Measurements from ENCODE around the gene FLYWCH2. TPM values are rescaled to one million over a fixed set of nuclear protein-coding genes. Genes with fewer than 3 reads are reported as not detected.

FLYWCH2 gene
- total RNA-seq, 1 experiment from 2014 or later, result 16.5 TPM

- no peaks in the 10 kb centered on the region for H3K4me1 Mint-ChIP-seq
- no peak overlapping the region for H3K56ac ChIP-seq (ENCODE audit: insufficient read length, low read depth, low read length)
Measured at GRCh38 chr16:2896480-2897010, 13.5 kb downstream of the FLYWCH2 start.

More at GRCh38 chr16:2896480-2897010, 13.5 kb downstream of the FLYWCH2 start:
- H2BK12ac ChIP-seq (ENCODE audit: insufficient read length, low read depth, low read length), result no peak overlapping the region
- H4K91ac ChIP-seq (ENCODE audit: insufficient read length, low read depth, low read length), result no peak overlapping the region
- H2AFZ ChIP-seq (ENCODE audit: low read length), result no peak overlapping the region
- no peak overlapping the region for H3K4me2 ChIP-seq (ENCODE audit: insufficient read depth, insufficient read length, low read length)
- H3K23me2 ChIP-seq (ENCODE audit: insufficient read length, low read depth, low read length, poor library complexity, severe bottlenecking), result no peaks in the 10 kb centered on the region
- TF ChIP-seq, protein P1, sequence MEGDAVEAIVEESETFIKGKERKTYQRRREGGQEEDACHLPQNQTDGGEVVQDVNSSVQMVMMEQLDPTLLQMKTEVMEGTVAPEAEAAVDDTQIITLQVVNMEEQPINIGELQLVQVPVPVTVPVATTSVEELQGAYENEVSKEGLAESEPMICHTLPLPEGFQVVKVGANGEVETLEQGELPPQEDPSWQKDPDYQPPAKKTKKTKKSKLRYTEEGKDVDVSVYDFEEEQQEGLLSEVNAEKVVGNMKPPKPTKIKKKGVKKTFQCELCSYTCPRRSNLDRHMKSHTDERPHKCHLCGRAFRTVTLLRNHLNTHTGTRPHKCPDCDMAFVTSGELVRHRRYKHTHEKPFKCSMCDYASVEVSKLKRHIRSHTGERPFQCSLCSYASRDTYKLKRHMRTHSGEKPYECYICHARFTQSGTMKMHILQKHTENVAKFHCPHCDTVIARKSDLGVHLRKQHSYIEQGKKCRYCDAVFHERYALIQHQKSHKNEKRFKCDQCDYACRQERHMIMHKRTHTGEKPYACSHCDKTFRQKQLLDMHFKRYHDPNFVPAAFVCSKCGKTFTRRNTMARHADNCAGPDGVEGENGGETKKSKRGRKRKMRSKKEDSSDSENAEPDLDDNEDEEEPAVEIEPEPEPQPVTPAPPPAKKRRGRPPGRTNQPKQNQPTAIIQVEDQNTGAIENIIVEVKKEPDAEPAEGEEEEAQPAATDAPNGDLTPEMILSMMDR (conservative IDR thresholded peaks at IDR 0.05), result no peak
- H4K8ac ChIP-seq (replicated peaks; ENCODE audit: insufficient read length, low read depth, low read length), result no peak overlapping the region
- no peak overlapping the region for H2BK15ac ChIP-seq (ENCODE audit: low read depth, low read length)
- no peak overlapping the region for H3K23ac ChIP-seq (ENCODE audit: insufficient read length, low read depth, low read length)
- WGBS (ENCODE audit: extremely low coverage, insufficient read length, low lambda C conversion rate), result no CpG with 5 or more reads among the region's 19 CpGs
- H3K27ac Mint-ChIP-seq, result no peak overlapping the region
- H2BK20ac ChIP-seq (ENCODE audit: low read depth, low read length, poor library complexity, severe bottlenecking), result no peak overlapping the region
- H3K9me3 Mint-ChIP-seq, result no peaks in the 10 kb centered on the region
- no peaks in the 10 kb centered on the region for H3K9me3 ChIP-seq (ENCODE audit: control insufficient read depth, low read depth, low read length)
- no peak overlapping the region for H4K5ac ChIP-seq (ENCODE audit: insufficient read length, low read depth, low read length)
- no peak overlapping the region for H3T11ph ChIP-seq (ENCODE audit: low read length)
- no peak for DNase-seq
- H3K18ac ChIP-seq (ENCODE audit: insufficient read length, low read depth, low read length), result no peak overlapping the region
- H4K20me1 ChIP-seq (ENCODE audit: control insufficient read depth, insufficient read depth, insufficient read length), result peaks cover 2% of the 10 kb centered on the region
- no peaks in the 10 kb centered on the region for H3K79me2 ChIP-seq (ENCODE audit: insufficient read depth, low read length)
- H3K14ac ChIP-seq (ENCODE audit: insufficient read depth, low read length), result no peak overlapping the region
- no peaks in the 10 kb centered on the region for H3K79me1 ChIP-seq (ENCODE audit: insufficient read depth, low read depth, low read length, poor library complexity, severe bottlenecking)
- H3K9ac ChIP-seq (ENCODE audit: extremely low read depth, insufficient read length, low read length), result no peak overlapping the region
- no peaks in the 10 kb centered on the region for H3K4me1 ChIP-seq (ENCODE audit: insufficient read depth, low read length)
- H2BK5ac ChIP-seq (ENCODE audit: insufficient read length, low read length), result no peak overlapping the region
- H2AK5ac ChIP-seq (ENCODE audit: insufficient read length, low read length), result no peak overlapping the region
- H3K27ac ChIP-seq (ENCODE audit: insufficient read length, low read depth, low read length), result no peak overlapping the region
- 0 out of 5 replicates have a peak overlapping the region, but pooled peaks of 1 of the 2 experiments have one; percentile 23 for H3K4me3 Mint-ChIP-seq
- H2BK120ac ChIP-seq (ENCODE audit: low read depth, low read length, poor library complexity, severe bottlenecking), result no peak overlapping the region
- no peaks in the 10 kb centered on the region; the same call in 1 of the 2 replicates for H3K27me3 Mint-ChIP-seq (ENCODE audit: low read depth)
- H3K27me3 ChIP-seq (ENCODE audit: insufficient read depth, low read length), result no peaks in the 10 kb centered on the region
- no peak overlapping the region for H3K4ac ChIP-seq (ENCODE audit: low read depth, low read length)
- H3K36me3 Mint-ChIP-seq (ENCODE audit: insufficient read depth in 1 of 3, low read depth in 3 of 3), result no peaks in the 10 kb centered on the region; a peak in 1 of 7 replicates

All from H9 (cell line).